HCT116 (cell line): ENCODE data around the gene NDUFB8. TPM values are rescaled to one million over a fixed set of nuclear protein-coding genes. Genes with fewer than 3 reads are reported as not detected.

Source experiments
- ATAC-seq: fragments of 200-7000 bp; cut with Tn5 transposase; 2 replicates; pipeline ENCODE4 v1.9.1; 2020; ENCODE audit warnings: mild to moderate bottlenecking, moderate library complexity
- BruUV-seq: library from RNA; stranded (reverse); fragments of 400-500 nt; replicated peaks from 2 replicates; lab custom pipeline; 2021; lab: Mats Ljungman, UMichigan
- CTCF ChIA-PET: fragments of 300-600 bp; sonication (Branson Sonifier 250); formaldehyde crosslinking; loops from one replicate; lab custom pipeline; 2021; ENCODE audit warnings: antibody characterized with exemption; lab: Charles Lee
- POLR2A ChIA-PET: fragments of 300-600, 350-600 bp; sonication (Branson Sonifier 250); formaldehyde crosslinking; loops from one replicate; lab custom pipeline; 2021; ENCODE audit warnings: antibody characterized with exemption; lab: Charles Lee
- RAD21 ChIA-PET, 2 experiments: fragments of 300-600 bp; sonication (Branson Sonifier 250); formaldehyde crosslinking; loops; one replicate each; lab custom pipeline; 2023; ENCODE audit warnings: low total read pairs in 2 of 2; ENCODE audit not compliant: uncharacterized antibody in 2 of 2, unreplicated experiment in 2 of 2, low non-redundant PET in 1 of 2; lab: Charles Lee
- DNase-seq: peaks from one replicate; pipeline ENCODE4 v3.0.0-alpha.2; 2010; ENCODE audit warnings: low read depth, low spot score
- H2AFZ ChIP-seq: fragments of 200-600 bp; shearing (Covaris generic), sonication (generic); 2 replicates; pipeline ENCODE4 v1.6.1; 2017; ENCODE audit warnings: low read depth, mixed run types, mixed read lengths, antibody characterized with exemption, low read length; ENCODE audit not compliant: poor library complexity, severe bottlenecking
- H3K27ac ChIP-seq: 2 replicates; pipeline ENCODE4 v1.5.1; 2012; ENCODE audit warnings: low read depth, low read length
- H3K27me3 ChIP-seq: fragments of 200-600 bp; sonication (generic); 2 replicates; pipeline ENCODE4 v1.6.1; 2016; ENCODE audit warnings: mixed run types, low read length, mixed read lengths; ENCODE audit not compliant: insufficient read depth
- H3K36me3 ChIP-seq, 2 experiments: fragments of 200-500 bp in 1 of 2; fragments of 200-600 bp in 1 of 2; sonication (Bioruptor generic) in 1 of 2; sonication (generic) in 1 of 2; 2 replicates each; pipeline versions ENCODE4 v1.5.1 to v1.6.1; 2014 to 2016; ENCODE audit warnings: low read length in 2 of 2, inconsistent platforms in 1 of 2, mixed read lengths in 1 of 2, mixed run types in 1 of 2; ENCODE audit not compliant: insufficient read depth in 2 of 2, control insufficient read depth in 1 of 2
- H3K4me1 ChIP-seq, 2 experiments: fragments of 200-600 bp in 1 of 2; sonication (generic) in 1 of 2; 2 replicates each; pipeline versions ENCODE4 v1.5.1 to v1.6.1; 2012 to 2017; ENCODE audit warnings: low read length in 2 of 2, inconsistent platforms in 1 of 2, mild to moderate bottlenecking in 1 of 2, mixed read lengths in 1 of 2, mixed run types in 1 of 2, moderate library complexity in 1 of 2; ENCODE audit not compliant: insufficient read depth in 2 of 2, control insufficient read depth in 1 of 2
- H3K4me2 ChIP-seq: fragments of 200-600 bp; sonication (generic); 2 replicates; pipeline ENCODE4 v1.6.1; 2017; ENCODE audit warnings: mixed run types, low read length, mixed read lengths
- H3K4me3 ChIP-seq, 2 experiments: fragments of 200-600 bp in 1 of 2; sonication (generic) in 1 of 2; replicated peaks in 1 of 2; 2 replicates each; pipeline ENCODE4 v1.5.1; 2011 to 2016; ENCODE audit warnings: low read length in 2 of 2, control low read depth in 1 of 2, low read depth in 1 of 2, mild to moderate bottlenecking in 1 of 2, mixed read lengths in 1 of 2, mixed run types in 1 of 2
- H3K79me2 ChIP-seq: fragments of 200-600 bp; sonication (generic); 2 replicates; pipeline ENCODE4 v1.6.1; 2017; ENCODE audit warnings: mild to moderate bottlenecking, mixed run types, low read length, moderate library complexity, mixed read lengths; ENCODE audit not compliant: insufficient read depth
- H3K9ac ChIP-seq: fragments of 200-600 bp; sonication (generic); 2 replicates; pipeline ENCODE4 v1.6.1; 2016; ENCODE audit warnings: low read length, mixed read lengths
- H3K9me2 ChIP-seq: fragments of 200-600 bp; sonication (generic), shearing (Covaris generic); 2 replicates; pipeline ENCODE4 v1.6.1; 2017; ENCODE audit warnings: mixed run types, mild to moderate bottlenecking, moderate library complexity; ENCODE audit not compliant: insufficient read depth
- H3K9me3 ChIP-seq, 2 experiments: fragments of 200-500 bp in 1 of 2; fragments of 200-600 bp in 1 of 2; sonication (Bioruptor generic) in 1 of 2; sonication (generic) in 1 of 2; 2 replicates each; pipeline ENCODE4 v1.6.1; 2014 to 2017; ENCODE audit warnings: low read length in 2 of 2, mixed read lengths in 2 of 2, inconsistent platforms in 1 of 2, low read depth in 1 of 2, mild to moderate bottlenecking in 1 of 2, mixed run types in 1 of 2, moderate library complexity in 1 of 2; ENCODE audit not compliant: control insufficient read depth in 1 of 2, insufficient read depth in 1 of 2
- H4K20me1 ChIP-seq: fragments of 200-600 bp; sonication (generic), shearing (Covaris generic); 2 replicates; pipeline ENCODE4 v1.6.1; 2017; ENCODE audit warnings: mixed run types, mild to moderate bottlenecking, moderate library complexity; ENCODE audit not compliant: insufficient read depth
- EZH2phosphoT487 ChIP-seq: fragments of 200-600 bp; IDR thresholded peaks from 2 replicates; pipeline ENCODE4 v1.6.1; 2018; ENCODE audit warnings: antibody characterized with exemption, borderline replicate concordance
- JUND ChIP-seq: IDR thresholded peaks from 2 replicates; pipeline ENCODE4 v1.6.1; 2012
- SRF ChIP-seq: IDR thresholded peaks from 2 replicates; pipeline ENCODE4 v1.6.1; 2012; ENCODE audit warnings: low read depth
- YY1 ChIP-seq: IDR thresholded peaks from 2 replicates; pipeline ENCODE4 v1.6.1; 2011; ENCODE audit warnings: low read length, low read depth, moderate library complexity, mild to moderate bottlenecking; ENCODE audit not compliant: insufficient replicate concordance; ENCODE audit errors: extremely low read depth
- intact Hi-C: fragments of 100-400 bp; cut with micrococcal nuclease; formaldehyde crosslinking; loops from 2 replicates; pipeline ENCODE4 v1.10.0; 2022
- total RNA-seq: library from RNA; stranded (reverse); gene quantifications from one replicate; pipeline ENCODE4 v1.2.1, GENCODE V29; 2021; ENCODE audit not compliant: unreplicated experiment
- TF ChIP-seq, protein P1 (sequence below): IDR thresholded peaks from 2 replicates; pipeline ENCODE4 v1.6.1; 2012
- TF ChIP-seq, protein P2 (sequence below): IDR thresholded peaks from 2 replicates; pipeline ENCODE4 v1.6.1; 2012
- TF ChIP-seq, protein P3 (sequence below), 3 experiments: fragments of 200-600 bp in 1 of 3; sonication (generic) in 1 of 3; IDR thresholded peaks in 2 of 3; conservative IDR thresholded peaks in 1 of 3; 2 replicates each; pipeline ENCODE4 v1.5.1; 2012 to 2017; ENCODE audit warnings: low read depth in 2 of 3, low read length in 2 of 3, antibody characterized with exemption in 1 of 3, borderline replicate concordance in 1 of 3, control low read depth in 1 of 3, mild to moderate bottlenecking in 1 of 3, mixed read lengths in 1 of 3, mixed run types in 1 of 3, moderate library complexity in 1 of 3; ENCODE audit not compliant: insufficient read depth in 1 of 3

NDUFB8 gene
- total RNA-seq, 1 experiment from 2014 or later = 243 TPM

DNA sequence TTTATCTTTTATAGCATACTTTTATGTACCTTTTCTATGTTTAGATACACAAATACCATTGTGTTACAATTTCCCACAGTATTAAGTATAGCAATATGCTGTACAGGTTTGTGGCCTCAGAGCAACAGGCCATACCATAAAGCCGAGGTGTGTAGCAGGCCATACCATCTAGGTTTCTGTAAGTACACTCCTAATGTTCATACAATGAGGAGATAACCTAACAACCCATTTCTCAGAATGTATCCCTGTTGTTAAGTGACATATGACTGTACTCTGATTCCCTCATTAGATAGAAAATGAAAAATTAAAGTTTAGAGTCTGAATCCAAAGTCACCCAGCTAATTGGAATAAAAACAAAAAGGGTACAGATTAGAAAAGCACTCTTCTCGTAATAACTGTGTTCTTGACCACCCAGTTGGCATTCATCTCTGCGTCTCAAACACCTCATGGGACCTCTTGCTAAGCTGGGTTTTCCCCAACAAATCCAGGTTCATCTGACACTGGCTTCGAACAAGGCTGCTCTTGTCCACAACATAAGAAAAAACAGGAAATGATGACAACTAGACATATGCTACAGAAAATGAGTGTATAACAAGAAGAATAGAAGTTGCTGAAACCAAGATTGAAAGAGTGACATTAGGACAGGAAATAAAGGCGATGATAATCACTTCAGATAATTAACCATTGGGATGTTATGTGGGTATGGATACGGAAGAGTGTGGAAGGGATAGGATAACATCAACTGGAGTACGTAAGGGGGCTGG, 1.4 kb downstream of the NDUFB8 start:
- intact Hi-C loops = no loop called here
- ChIA-PET RAD21 (no interaction called here), CTCF (interaction anchor here (2.8 to 3.0 kb wide), 2 partner anchors 8 to 10 kb away, joined by 9 to 21 read pairs; partner anchors contain the start of gene HIF1AN), POLR2A (no interaction called here)
- Histone ChIP-seq H3K9me3 (no peaks in the 10 kb centered on the region), H4K20me1 (no peaks in the 10 kb centered on the region), H3K9me2 (no peaks in the 10 kb centered on the region), H3K27ac (no peak overlapping the region), H3K79me2 (peaks cover 45% of the 10 kb centered on the region), H3K4me1 (peaks cover 7 to 18% of the 10 kb centered on the region in 2 experiments; a peak in 3 of 4 replicates), H3K4me2 (peak overlapping the region; percentile 73), H3K36me3 (peaks cover 35 to 39% of the 10 kb centered on the region in 2 experiments), H3K4me3 (peak overlapping the region; percentile 77 to 94), H3K9ac (peak overlapping the region; percentile 91), H3K27me3 (no peaks in the 10 kb centered on the region), H2AFZ (no peak overlapping the region)
- BruUV-seq = TSS peak; percentile 68
- ATAC-seq = no peak
- DNase-seq = no peak
- no peak for TF ChIP-seq SRF
- no peak for TF ChIP-seq EZH2phosphoT487
- TF ChIP-seq JUND = peak; percentile 10; the same call in 1 of the 2 replicates
- no peak for TF ChIP-seq YY1
- TF ChIP-seq, protein P1, sequence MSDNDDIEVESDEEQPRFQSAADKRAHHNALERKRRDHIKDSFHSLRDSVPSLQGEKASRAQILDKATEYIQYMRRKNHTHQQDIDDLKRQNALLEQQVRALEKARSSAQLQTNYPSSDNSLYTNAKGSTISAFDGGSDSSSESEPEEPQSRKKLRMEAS = no peak
- TF ChIP-seq, protein P2, sequence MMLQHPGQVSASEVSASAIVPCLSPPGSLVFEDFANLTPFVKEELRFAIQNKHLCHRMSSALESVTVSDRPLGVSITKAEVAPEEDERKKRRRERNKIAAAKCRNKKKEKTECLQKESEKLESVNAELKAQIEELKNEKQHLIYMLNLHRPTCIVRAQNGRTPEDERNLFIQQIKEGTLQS = no peak

DNA sequence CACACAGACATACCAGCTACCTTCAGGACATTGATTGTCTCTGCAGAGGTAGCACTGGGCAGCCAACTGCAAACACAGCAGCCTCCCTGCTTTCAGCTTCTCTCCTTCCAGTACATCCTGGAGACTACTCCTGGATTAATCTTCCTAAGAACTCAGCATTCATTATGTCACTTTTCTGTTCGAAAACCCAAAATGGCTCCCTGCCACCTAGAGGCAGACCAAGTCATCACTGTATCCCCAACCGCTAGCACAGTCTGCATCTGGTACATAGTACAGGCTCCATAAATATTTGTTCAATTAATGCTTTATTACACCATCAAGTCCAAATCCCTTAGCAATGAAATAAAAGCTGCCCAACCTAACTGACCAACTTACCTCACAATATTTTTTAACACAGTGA, 5.0 kb downstream of the NDUFB8 start:
- no peak overlapping the region for H3K9ac ChIP-seq
- no peak overlapping the region for H3K4me2 ChIP-seq
- ChIA-PET CTCF (interaction anchor here (1.4 kb wide), 1 partner anchor 354 kb away, joined by 4 read pairs; no protein-coding TSS in a partner anchor), POLR2A (no interaction called here)
- H3K79me2 ChIP-seq = peaks cover 39% of the 10 kb centered on the region
- no peak for DNase-seq
- no peak overlapping the region for H2AFZ ChIP-seq
- H3K4me1 ChIP-seq = peaks cover 7 to 10% of the 10 kb centered on the region in 2 experiments; a peak in 3 of 4 replicates
- no peaks in the 10 kb centered on the region for H3K9me3 ChIP-seq
- H3K27ac ChIP-seq = no peak overlapping the region
- no peak for TF ChIP-seq EZH2phosphoT487
- TF ChIP-seq, protein P3, sequence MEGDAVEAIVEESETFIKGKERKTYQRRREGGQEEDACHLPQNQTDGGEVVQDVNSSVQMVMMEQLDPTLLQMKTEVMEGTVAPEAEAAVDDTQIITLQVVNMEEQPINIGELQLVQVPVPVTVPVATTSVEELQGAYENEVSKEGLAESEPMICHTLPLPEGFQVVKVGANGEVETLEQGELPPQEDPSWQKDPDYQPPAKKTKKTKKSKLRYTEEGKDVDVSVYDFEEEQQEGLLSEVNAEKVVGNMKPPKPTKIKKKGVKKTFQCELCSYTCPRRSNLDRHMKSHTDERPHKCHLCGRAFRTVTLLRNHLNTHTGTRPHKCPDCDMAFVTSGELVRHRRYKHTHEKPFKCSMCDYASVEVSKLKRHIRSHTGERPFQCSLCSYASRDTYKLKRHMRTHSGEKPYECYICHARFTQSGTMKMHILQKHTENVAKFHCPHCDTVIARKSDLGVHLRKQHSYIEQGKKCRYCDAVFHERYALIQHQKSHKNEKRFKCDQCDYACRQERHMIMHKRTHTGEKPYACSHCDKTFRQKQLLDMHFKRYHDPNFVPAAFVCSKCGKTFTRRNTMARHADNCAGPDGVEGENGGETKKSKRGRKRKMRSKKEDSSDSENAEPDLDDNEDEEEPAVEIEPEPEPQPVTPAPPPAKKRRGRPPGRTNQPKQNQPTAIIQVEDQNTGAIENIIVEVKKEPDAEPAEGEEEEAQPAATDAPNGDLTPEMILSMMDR (IDR thresholded peaks at IDR 0.05 in 2 of 3, conservative IDR thresholded peaks at IDR 0.05 in 1 of 3; ENCODE audit: borderline replicate concordance in 1 of 3, insufficient read depth in 1 of 3, low read depth in 2 of 3, low read length in 2 of 3) = peak in 2 of 3 experiments; percentile 24 to 45; a peak in 3 of 6 replicates
- TF ChIP-seq, all 23 proteins: peak for 1
- peak; percentile 27; the same call in 1 of the 2 replicates for ATAC-seq
- intact Hi-C loops = no loop called here
- no TSS peak for BruUV-seq
- Histone ChIP-seq H3K27me3 (no peaks in the 10 kb centered on the region), H4K20me1 (no peaks in the 10 kb centered on the region), H3K4me3 (no peak overlapping the region), H3K36me3 (peaks cover 42% of the 10 kb centered on the region in 2 experiments), H3K9me2 (no peaks in the 10 kb centered on the region)
- RAD21 ChIA-PET = no interaction called here
